Cardiac muscle cell (in vitro differentiated cells and primary cell): ENCODE data around the gene OGG1. TPM values are rescaled to one million over a fixed set of nuclear protein-coding genes. Genes with fewer than 3 reads are reported as not detected.

Experiments
- DNase-seq, 2 donors: peaks; one replicate each; pipeline versions ENCODE4 v3.0.0 to v3.0.0-alpha.2; 2010 to 2017; ENCODE audit warnings: low read depth in 1 of 2, low spot score in 1 of 2
- H3K27ac ChIP-seq: fragments of 200-600 bp; sonication (generic); 2 replicates; pipeline ENCODE4 v1.5.1; 2016
- H3K27me3 ChIP-seq: fragments of 200-600 bp; sonication (generic); 2 replicates; pipeline ENCODE4 v1.6.0; 2016; ENCODE audit warnings: control low read depth
- H3K36me3 ChIP-seq: fragments of 200-600 bp; sonication (generic); 2 replicates; pipeline ENCODE4 v1.5.1; 2016; ENCODE audit warnings: control low read depth
- H3K4me1 ChIP-seq: fragments of 200-600 bp; sonication (generic); 2 replicates; pipeline ENCODE4 v1.8.1; 2017; ENCODE audit warnings: low read depth, mild to moderate bottlenecking, mixed run types
- H3K4me3 ChIP-seq: fragments of 200-600 bp; sonication (generic); 2 replicates; pipeline ENCODE4 v1.5.1; 2016; ENCODE audit warnings: mild to moderate bottlenecking
- H3K9me3 ChIP-seq: fragments of 200-600 bp; sonication (generic); 2 replicates; pipeline ENCODE4 v1.5.1; 2017; ENCODE audit warnings: low read depth, mild to moderate bottlenecking, control low read depth
- CTCF ChIP-seq: IDR thresholded peaks from 2 replicates; pipeline ENCODE4 v1.5.1; 2012; ENCODE audit warnings: low read depth, mild to moderate bottlenecking, low read length
- polyA plus RNA-seq: library from polyadenylated mRNA; unstranded; fragments of >200 nt; fragmentation: Nextera tagmentation; extraction: Ambion mirVana; gene quantifications from 2 replicates; pipeline ENCODE4 v1.2.1, GENCODE V29; 2016
- total RNA-seq: library from RNA; depleted of rRNA; stranded (reverse); fragments of >200 nt; gene quantifications from 2 replicates; pipeline ENCODE4 v1.2.3, GENCODE V29; 2016

Gene OGG1
- total and polyA plus RNA-seq, 2 experiments from 2014 or later = 32.1 to 45.9 TPM

- no peaks in the 10 kb centered on the region for H3K9me3 ChIP-seq
- peaks cover 38% of the 10 kb centered on the region for H3K36me3 ChIP-seq
- TF ChIP-seq CTCF = no peak
- no peak overlapping the region for H3K27ac ChIP-seq
- H3K27me3 ChIP-seq = no peaks in the 10 kb centered on the region
- no peaks in the 10 kb centered on the region for H3K4me1 ChIP-seq
- DNase-seq = no peak
- H3K4me3 ChIP-seq = no peak overlapping the region
Observed at GRCh38 chr3:9781978-9782603, 32.3 kb downstream of the OGG1 start.

- TF ChIP-seq CTCF = no peak
- Histone ChIP-seq H3K27ac (no peak overlapping the region), H3K4me3 (no peak overlapping the region), H3K9me3 (no peaks in the 10 kb centered on the region), H3K4me1 (no peaks in the 10 kb centered on the region), H3K36me3 (peaks cover 38% of the 10 kb centered on the region), H3K27me3 (no peaks in the 10 kb centered on the region)
- no peak for DNase-seq
Observed at GRCh38 chr3:9782770-9783169, 33.0 kb downstream of the OGG1 start.

- no peak for TF ChIP-seq CTCF
- no peak overlapping the region for H3K4me3 ChIP-seq
- H3K4me1 ChIP-seq = no peaks in the 10 kb centered on the region
- no peaks in the 10 kb centered on the region for H3K9me3 ChIP-seq
- peaks cover 38% of the 10 kb centered on the region for H3K36me3 ChIP-seq
- no peak overlapping the region for H3K27ac ChIP-seq
- no peak for DNase-seq
- no peaks in the 10 kb centered on the region for H3K27me3 ChIP-seq
Observed at GRCh38 chr3:9783954-9784353, 34.2 kb downstream of the OGG1 start.

GRCh38 chr3:9784965-9785364 is 35.2 kb downstream of the OGG1 start:
- no peak for TF ChIP-seq CTCF
- Histone ChIP-seq H3K4me1 (no peaks in the 10 kb centered on the region), H3K27me3 (no peaks in the 10 kb centered on the region), H3K36me3 (peaks cover 38% of the 10 kb centered on the region), H3K4me3 (no peak overlapping the region), H3K27ac (peak overlapping the region; percentile 1), H3K9me3 (no peaks in the 10 kb centered on the region)
- DNase-seq = peak in 1 of 2 donors; percentile 51

GRCh38 chr3:9785602-9786001 is 35.9 kb downstream of the OGG1 start:
- Histone ChIP-seq H3K36me3 (peaks cover 33% of the 10 kb centered on the region), H3K9me3 (no peaks in the 10 kb centered on the region), H3K4me1 (no peaks in the 10 kb centered on the region), H3K4me3 (no peak overlapping the region), H3K27me3 (no peaks in the 10 kb centered on the region), H3K27ac (peak overlapping the region; percentile 1)
- peak in 1 of 2 donors; percentile 21 for DNase-seq
- TF ChIP-seq CTCF = no peak
